ENCODE results near the gene GPHN. TPM values are rescaled to one million over a fixed set of nuclear protein-coding genes. Genes with fewer than 3 reads are reported as not detected.

The GPHN gene
- total and polyA plus RNA-seq, 2 of the 4 experiments (the other 2 are of a cell fraction), result 8.0 to 8.1 TPM

DNA sequence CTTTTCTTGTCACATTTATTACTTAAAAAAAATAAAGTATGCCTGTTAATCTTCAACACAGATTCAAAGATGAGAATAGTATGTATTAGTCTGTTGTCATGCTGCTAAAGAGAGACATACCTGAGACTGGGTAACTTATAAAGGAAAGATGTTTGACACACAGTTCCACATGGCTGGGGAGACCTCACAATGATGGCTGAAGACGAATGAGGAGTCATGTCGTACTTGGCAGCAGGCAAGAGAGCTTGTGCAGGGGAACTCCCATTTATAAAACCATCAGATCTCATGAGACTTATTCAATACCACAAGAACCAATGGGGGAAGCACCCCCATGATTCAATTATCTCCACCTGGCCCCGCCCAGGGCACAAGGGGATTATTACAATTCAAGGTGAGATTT is 345.4 kb downstream of the GPHN start:
- Histone ChIP-seq H4K8ac (ENCODE audit: low read depth in 2 of 2, low read length in 2 of 2) (no peak overlapping the region), H3K18ac (ENCODE audit: low read depth, low read length) (no peak overlapping the region), H3K27ac (ENCODE audit: insufficient read depth, low read length) (no peak overlapping the region), H3K4me1 (ENCODE audit: control insufficient read depth, insufficient read depth, low read length) (no peaks in the 10 kb centered on the region), H2AFZ (replicated peaks; ENCODE audit: low read length, poor library complexity) (no peak overlapping the region), H3K9me1 (ENCODE audit: insufficient read depth, low read length) (0 out of 2 replicates have a peak, but pooled peaks cover 3% of the 10 kb centered on the region), H3K79me1 (ENCODE audit: low read depth in 1 of 2, low read length in 2 of 2) (no peaks in the 10 kb centered on the region), H4K5ac (ENCODE audit: low read depth, low read length) (no peak overlapping the region), H3K9ac (ENCODE audit: low read depth, low read length) (no peak overlapping the region), H4K91ac (ENCODE audit: insufficient read depth, low read depth, low read length) (no peak overlapping the region), H3K4me2 (ENCODE audit: low read depth, low read length) (no peak overlapping the region), H3K23ac (ENCODE audit: low read depth, low read length) (no peak overlapping the region), H2BK5ac (ENCODE audit: low read depth, low read length, poor library complexity, severe bottlenecking) (no peak overlapping the region), H3K14ac (replicated peaks; ENCODE audit: low read depth, low read length) (no peak overlapping the region), H3K56ac (ENCODE audit: extremely low read depth, insufficient read depth, low read length) (no peak overlapping the region), H3K4me3 (ENCODE audit: insufficient read depth, low read depth, low read length) (no peak overlapping the region), H2BK15ac (ENCODE audit: low read depth, low read length) (no peak overlapping the region), H4K20me1 (ENCODE audit: insufficient read depth, low read length) (no peaks in the 10 kb centered on the region), H3K36me3 (ENCODE audit: control insufficient read depth, insufficient read depth, low read length) (no peaks in the 10 kb centered on the region), H3K9me3 (ENCODE audit: control insufficient read depth, insufficient read depth, low read length) (no peaks in the 10 kb centered on the region), H2AK5ac (ENCODE audit: low read depth, low read length) (no peak overlapping the region), H2BK20ac (ENCODE audit: low read depth, low read length) (no peak overlapping the region), H3K27me3 (ENCODE audit: control insufficient read depth, insufficient read depth, low read length) (no peaks in the 10 kb centered on the region), H2BK120ac (ENCODE audit: low read depth, low read length) (no peak overlapping the region), H2AK9ac (replicated peaks; ENCODE audit: low read depth, low read length, poor library complexity) (no peak overlapping the region), H3K4ac (ENCODE audit: low read depth, low read length) (no peak overlapping the region)
- no TSS peak for BruUV-seq (replicated peaks)
- in situ Hi-C loops (cut with MboI; ENCODE audit: low sequenced_read_pairs) (no loop called here), intact Hi-C loops (cut with micrococcal nuclease) (no loop called here), dilution Hi-C loops (cut with HindIII; ENCODE audit: low sequenced_read_pairs, unreplicated experiment) (no loop called here)
- no peak for DNase-seq
- no peak for TF ChIP-seq CEBPB (IDR thresholded peaks at IDR 0.05; ENCODE audit: low read depth, low read length)
- TF ChIP-seq MAFK (IDR thresholded peaks at IDR 0.05; ENCODE audit: low read depth, low read length), result no peak
- no peak for TF ChIP-seq POLR2A (IDR thresholded peaks at IDR 0.05; ENCODE audit: low read depth, low read length)
- TF ChIP-seq RAD21 (IDR thresholded peaks at IDR 0.05; ENCODE audit: low read length), result no peak
- TF ChIP-seq, protein P1, sequence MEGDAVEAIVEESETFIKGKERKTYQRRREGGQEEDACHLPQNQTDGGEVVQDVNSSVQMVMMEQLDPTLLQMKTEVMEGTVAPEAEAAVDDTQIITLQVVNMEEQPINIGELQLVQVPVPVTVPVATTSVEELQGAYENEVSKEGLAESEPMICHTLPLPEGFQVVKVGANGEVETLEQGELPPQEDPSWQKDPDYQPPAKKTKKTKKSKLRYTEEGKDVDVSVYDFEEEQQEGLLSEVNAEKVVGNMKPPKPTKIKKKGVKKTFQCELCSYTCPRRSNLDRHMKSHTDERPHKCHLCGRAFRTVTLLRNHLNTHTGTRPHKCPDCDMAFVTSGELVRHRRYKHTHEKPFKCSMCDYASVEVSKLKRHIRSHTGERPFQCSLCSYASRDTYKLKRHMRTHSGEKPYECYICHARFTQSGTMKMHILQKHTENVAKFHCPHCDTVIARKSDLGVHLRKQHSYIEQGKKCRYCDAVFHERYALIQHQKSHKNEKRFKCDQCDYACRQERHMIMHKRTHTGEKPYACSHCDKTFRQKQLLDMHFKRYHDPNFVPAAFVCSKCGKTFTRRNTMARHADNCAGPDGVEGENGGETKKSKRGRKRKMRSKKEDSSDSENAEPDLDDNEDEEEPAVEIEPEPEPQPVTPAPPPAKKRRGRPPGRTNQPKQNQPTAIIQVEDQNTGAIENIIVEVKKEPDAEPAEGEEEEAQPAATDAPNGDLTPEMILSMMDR (conservative IDR thresholded peaks at IDR 0.05; ENCODE audit: low read depth, low read length), result no peak
- no peak for TF ChIP-seq RFX5 (IDR thresholded peaks at IDR 0.05; ENCODE audit: low read depth, low read length)
- TF ChIP-seq FOS (IDR thresholded peaks at IDR 0.05; ENCODE audit: low read depth, low read length), result no peak
- TF ChIP-seq MXI1 (IDR thresholded peaks at IDR 0.05; ENCODE audit: borderline replicate concordance, low read depth, low read length), result no peak
- TF ChIP-seq, protein P2, sequence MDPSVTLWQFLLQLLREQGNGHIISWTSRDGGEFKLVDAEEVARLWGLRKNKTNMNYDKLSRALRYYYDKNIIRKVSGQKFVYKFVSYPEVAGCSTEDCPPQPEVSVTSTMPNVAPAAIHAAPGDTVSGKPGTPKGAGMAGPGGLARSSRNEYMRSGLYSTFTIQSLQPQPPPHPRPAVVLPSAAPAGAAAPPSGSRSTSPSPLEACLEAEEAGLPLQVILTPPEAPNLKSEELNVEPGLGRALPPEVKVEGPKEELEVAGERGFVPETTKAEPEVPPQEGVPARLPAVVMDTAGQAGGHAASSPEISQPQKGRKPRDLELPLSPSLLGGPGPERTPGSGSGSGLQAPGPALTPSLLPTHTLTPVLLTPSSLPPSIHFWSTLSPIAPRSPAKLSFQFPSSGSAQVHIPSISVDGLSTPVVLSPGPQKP (IDR thresholded peaks at IDR 0.05; ENCODE audit: borderline replicate concordance, low read depth, low read length), result no peak
- POLR2A ChIA-PET (ENCODE audit: unreplicated experiment), result no interaction called here
- WGBS, 2 experiments (ENCODE audit: extremely low coverage in 2 of 2, insufficient read length in 1 of 2), result no CpG with 5 or more reads among the region's 3 CpGs
- CTCF ChIA-PET, result interaction anchor here (1.0 kb wide), 1 partner anchor 506 kb away, joined by 3 read pairs; the partner anchor contains the start of gene ATP6V1D
- no peak for ATAC-seq (ENCODE audit: low read depth)
